Loucy (cell line): ENCODE data around the gene SYNDIG1.

Experiments
- H2AFZ ChIP-seq: fragments of 200-600 bp; sonication (generic); 2 replicates; pipeline ENCODE4 v1.6.0; 2016; ENCODE audit warnings: antibody characterized with exemption, mild to moderate bottlenecking, low read length, moderate library complexity
- H3F3A ChIP-seq: fragments of 200-600 bp; 2 replicates; pipeline ENCODE4 v1.6.0; 2016; ENCODE audit warnings: antibody characterized with exemption, low read depth, mild to moderate bottlenecking
- H3K27me3 ChIP-seq: fragments of 200-600 bp; sonication (generic); 2 replicates; pipeline ENCODE4 v1.6.1; 2014; ENCODE audit warnings: low read length, mild to moderate bottlenecking; ENCODE audit not compliant: insufficient read depth, poor library complexity, severe bottlenecking
- H3K36me3 ChIP-seq: fragments of 200-600 bp; sonication (generic); 2 replicates; pipeline ENCODE4 v1.6.1; 2016; ENCODE audit warnings: low read length; ENCODE audit not compliant: insufficient read depth
- H3K4me1 ChIP-seq: fragments of 200-600 bp; sonication (generic); 2 replicates; pipeline ENCODE4 v1.5.1; 2014; ENCODE audit warnings: low read length, mild to moderate bottlenecking; ENCODE audit not compliant: insufficient read depth, poor library complexity, severe bottlenecking
- H3K4me2 ChIP-seq: fragments of 200-600 bp; sonication (generic); 2 replicates; pipeline ENCODE4 v1.6.0; 2014; ENCODE audit warnings: antibody characterized with exemption, low read length, low read depth, mild to moderate bottlenecking; ENCODE audit not compliant: poor library complexity, severe bottlenecking
- H3K4me3 ChIP-seq: fragments of 200-600 bp; sonication (generic); 2 replicates; pipeline ENCODE4 v1.5.1; 2014; ENCODE audit warnings: low read length, mild to moderate bottlenecking, mixed read lengths; ENCODE audit not compliant: poor library complexity, severe bottlenecking
- H3K79me2 ChIP-seq: fragments of 200-600 bp; sonication (generic); 2 replicates; pipeline ENCODE4 v1.6.1; 2014; ENCODE audit warnings: low read length; ENCODE audit not compliant: insufficient read depth
- H3K9ac ChIP-seq: fragments of 200-600 bp; sonication (generic); 2 replicates; pipeline ENCODE4 v1.6.0; 2014; ENCODE audit warnings: mild to moderate bottlenecking, low read depth, low read length, moderate library complexity; ENCODE audit not compliant: poor library complexity, severe bottlenecking
- H3K9me2 ChIP-seq: fragments of 200-600 bp; sonication (generic); replicated peaks from 2 replicates; pipeline ENCODE4 v1.6.1; 2016; ENCODE audit warnings: low read depth, low read length, mixed read lengths
- H3K9me3 ChIP-seq: fragments of 200-600 bp; sonication (generic); 2 replicates; pipeline ENCODE4 v1.6.1; 2014; ENCODE audit warnings: mild to moderate bottlenecking, antibody characterized with exemption, low read length, low read depth; ENCODE audit not compliant: insufficient read depth
- H4K20me1 ChIP-seq: fragments of 200-600 bp; sonication (generic); 2 replicates; pipeline ENCODE4 v1.6.0; 2014; ENCODE audit warnings: antibody characterized with exemption, low read length, mild to moderate bottlenecking; ENCODE audit not compliant: insufficient read depth, poor library complexity, severe bottlenecking
- EZH2phosphoT487 ChIP-seq: fragments of 200-600 bp; IDR thresholded peaks from 2 replicates; pipeline ENCODE4 v1.6.1; 2018; ENCODE audit warnings: antibody characterized with exemption, mild to moderate bottlenecking, moderate library complexity, borderline replicate concordance
- TF ChIP-seq, protein P1 (sequence below): fragments of 200-600 bp; sonication (generic); conservative IDR thresholded peaks from 2 replicates; pipeline ENCODE4 v1.5.1; 2014; ENCODE audit warnings: mild to moderate bottlenecking, antibody characterized with exemption, low read length

SYNDIG1 gene

DNA sequence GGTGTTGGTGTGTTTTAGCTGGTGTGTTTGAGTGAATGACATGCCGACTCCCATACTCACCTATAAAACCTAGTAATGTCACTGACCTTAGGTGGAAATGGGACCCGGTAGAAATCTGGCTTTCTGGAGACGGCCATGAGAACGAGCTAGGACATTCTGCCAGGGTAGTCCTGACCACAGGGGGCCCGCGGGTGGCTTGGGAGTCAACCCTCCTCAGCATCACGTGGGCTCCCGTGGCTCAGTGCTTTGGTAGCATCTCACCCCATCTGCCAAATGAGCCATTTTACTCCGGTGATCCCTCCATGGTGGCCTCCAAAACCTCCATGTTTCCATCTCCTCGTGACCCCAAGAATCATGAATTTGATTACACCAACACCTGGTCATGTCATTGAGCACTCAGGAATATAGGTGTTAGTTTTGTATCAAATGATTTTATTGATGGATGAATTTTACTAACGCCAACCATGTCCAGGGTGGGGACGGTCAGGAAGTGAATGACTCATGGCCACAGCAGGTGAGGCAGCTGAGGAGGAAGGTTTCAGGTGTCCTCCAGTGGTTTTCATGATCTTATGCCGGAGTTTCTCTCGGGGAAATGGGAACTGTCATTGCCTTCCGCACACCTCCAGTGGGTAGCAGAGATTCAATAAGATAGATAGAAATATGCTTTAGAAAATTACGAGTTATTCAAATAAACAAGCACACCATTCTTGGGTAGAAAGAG lies 195.0 kb downstream of the SYNDIG1 start:
- no peaks in the 10 kb centered on the region for H3K9me2 ChIP-seq
- no peak overlapping the region for H3K4me3 ChIP-seq
- no peaks in the 10 kb centered on the region for H3K79me2 ChIP-seq
- no peaks in the 10 kb centered on the region for H3K27me3 ChIP-seq
- TF ChIP-seq EZH2phosphoT487: no peak
- TF ChIP-seq, protein P1, sequence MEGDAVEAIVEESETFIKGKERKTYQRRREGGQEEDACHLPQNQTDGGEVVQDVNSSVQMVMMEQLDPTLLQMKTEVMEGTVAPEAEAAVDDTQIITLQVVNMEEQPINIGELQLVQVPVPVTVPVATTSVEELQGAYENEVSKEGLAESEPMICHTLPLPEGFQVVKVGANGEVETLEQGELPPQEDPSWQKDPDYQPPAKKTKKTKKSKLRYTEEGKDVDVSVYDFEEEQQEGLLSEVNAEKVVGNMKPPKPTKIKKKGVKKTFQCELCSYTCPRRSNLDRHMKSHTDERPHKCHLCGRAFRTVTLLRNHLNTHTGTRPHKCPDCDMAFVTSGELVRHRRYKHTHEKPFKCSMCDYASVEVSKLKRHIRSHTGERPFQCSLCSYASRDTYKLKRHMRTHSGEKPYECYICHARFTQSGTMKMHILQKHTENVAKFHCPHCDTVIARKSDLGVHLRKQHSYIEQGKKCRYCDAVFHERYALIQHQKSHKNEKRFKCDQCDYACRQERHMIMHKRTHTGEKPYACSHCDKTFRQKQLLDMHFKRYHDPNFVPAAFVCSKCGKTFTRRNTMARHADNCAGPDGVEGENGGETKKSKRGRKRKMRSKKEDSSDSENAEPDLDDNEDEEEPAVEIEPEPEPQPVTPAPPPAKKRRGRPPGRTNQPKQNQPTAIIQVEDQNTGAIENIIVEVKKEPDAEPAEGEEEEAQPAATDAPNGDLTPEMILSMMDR: no peak
- H3K4me1 ChIP-seq: no peaks in the 10 kb centered on the region
- no peak overlapping the region for H3K4me2 ChIP-seq
- H4K20me1 ChIP-seq: no peaks in the 10 kb centered on the region
- no peaks in the 10 kb centered on the region for H3K36me3 ChIP-seq
- no peaks in the 10 kb centered on the region for H3F3A ChIP-seq
- H3K9ac ChIP-seq: no peak overlapping the region
- H3K9me3 ChIP-seq: no peaks in the 10 kb centered on the region; the same call in 1 of the 2 replicates
- H2AFZ ChIP-seq: no peak overlapping the region

DNA sequence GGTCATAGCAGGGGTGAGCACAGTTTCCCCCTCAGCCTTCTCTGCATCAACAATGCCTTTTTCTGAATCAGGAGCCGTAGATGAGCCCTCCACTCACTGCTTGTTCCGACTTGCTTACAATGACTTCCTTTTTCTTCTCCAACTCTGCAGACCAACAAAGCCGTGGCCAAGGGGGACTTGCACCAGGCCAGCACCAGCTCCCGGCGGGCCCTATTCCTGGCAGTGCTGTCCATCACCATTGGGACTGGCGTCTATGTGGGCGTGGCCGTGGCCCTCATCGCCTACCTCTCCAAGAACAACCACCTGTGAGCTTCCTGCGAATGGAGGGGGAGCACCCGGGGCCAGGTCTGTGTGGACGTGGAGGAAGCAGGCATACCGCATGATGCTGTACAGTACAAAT lies 195.8 kb downstream of the SYNDIG1 start:
- no peak for TF ChIP-seq EZH2phosphoT487
- TF ChIP-seq, protein P1: no peak
- Histone ChIP-seq H3K4me1 (no peaks in the 10 kb centered on the region), H3K4me2 (no peak overlapping the region), H3K79me2 (no peaks in the 10 kb centered on the region), H4K20me1 (no peaks in the 10 kb centered on the region), H3K27me3 (no peaks in the 10 kb centered on the region), H3K9ac (no peak overlapping the region), H2AFZ (no peak overlapping the region), H3K9me3 (no peaks in the 10 kb centered on the region; the same call in 1 of the 2 replicates), H3K36me3 (no peaks in the 10 kb centered on the region), H3K9me2 (no peaks in the 10 kb centered on the region), H3K4me3 (no peak overlapping the region), H3F3A (no peaks in the 10 kb centered on the region)

DNA sequence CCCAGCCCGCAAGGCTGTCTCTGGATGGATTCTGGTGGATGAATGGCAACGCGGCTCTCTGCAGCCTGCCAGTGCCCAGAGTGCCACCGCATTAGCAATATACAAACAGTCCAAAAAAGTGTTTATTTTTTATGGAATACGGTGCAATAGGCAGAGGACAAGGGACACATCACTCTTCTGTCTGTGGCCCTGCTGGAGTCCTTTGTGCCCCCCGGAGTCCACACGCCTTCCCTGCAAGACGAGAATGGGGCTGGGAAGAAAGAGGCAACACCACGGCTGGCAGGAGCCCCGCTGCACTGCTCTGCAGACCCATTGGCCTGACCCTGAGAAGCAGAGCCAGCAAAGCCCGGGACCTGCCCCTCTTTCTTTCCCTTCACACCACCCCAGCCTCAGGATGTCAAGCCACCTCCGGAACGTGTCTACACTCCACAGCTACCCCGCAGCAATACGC lies 196.3 kb downstream of the SYNDIG1 start:
- no peaks in the 10 kb centered on the region; the same call in 1 of the 2 replicates for H3K9me3 ChIP-seq
- H3K4me1 ChIP-seq: no peaks in the 10 kb centered on the region
- H3K9ac ChIP-seq: no peak overlapping the region
- no peaks in the 10 kb centered on the region for H3K36me3 ChIP-seq
- no peaks in the 10 kb centered on the region for H3F3A ChIP-seq
- no peak overlapping the region for H2AFZ ChIP-seq
- TF ChIP-seq, protein P1: no peak
- TF ChIP-seq EZH2phosphoT487: no peak
- H3K27me3 ChIP-seq: no peaks in the 10 kb centered on the region
- H3K79me2 ChIP-seq: no peaks in the 10 kb centered on the region
- no peaks in the 10 kb centered on the region for H3K9me2 ChIP-seq
- no peak overlapping the region for H3K4me3 ChIP-seq
- no peaks in the 10 kb centered on the region for H4K20me1 ChIP-seq
- H3K4me2 ChIP-seq: no peak overlapping the region
